HEK293 (cell line): ENCODE data around the gene SOX18.

Experiments
- CTCF ChIA-PET: fragments of 350-600 bp; formaldehyde crosslinking; extraction: SDS; loops from one replicate; lab custom pipeline; 2021; ENCODE audit warnings: antibody characterized with exemption; lab: Yijun Ruan, JAX
- POLR2A ChIA-PET: fragments of 300-600 bp; formaldehyde crosslinking; extraction: SDS; loops from one replicate; lab custom pipeline; 2020; ENCODE audit warnings: antibody characterized with exemption, inconsistent platforms; lab: Yijun Ruan, JAX
- H3K27ac ChIP-seq: fragments of 200-500 bp; sonication (Bioruptor generic); 2 replicates; pipeline ENCODE4 v1.5.1; 2014; ENCODE audit warnings: low read depth, low read length, control low read depth, inconsistent platforms; ENCODE audit errors: extremely low read depth
- H3K36me3 ChIP-seq, 2 experiments: fragments of 200-500 bp in 1 of 2; sonication (Bioruptor generic) in 1 of 2; 1 replicate in 1 of 2; 2 replicates in 1 of 2; pipeline ENCODE4 v1.5.1; 2014 to 2017; ENCODE audit warnings: inconsistent platforms in 2 of 2, low read length in 2 of 2; ENCODE audit not compliant: control insufficient read depth in 2 of 2, insufficient read depth in 1 of 2
- H3K4me1 ChIP-seq: fragments of 200-500 bp; sonication (Bioruptor generic); 2 replicates; pipeline ENCODE4 v1.5.1; 2014; ENCODE audit warnings: mild to moderate bottlenecking, low read length, inconsistent platforms; ENCODE audit not compliant: control insufficient read depth, insufficient read depth
- H3K4me3 ChIP-seq: 2 replicates; pipeline ENCODE4 v1.5.1; 2011; ENCODE audit warnings: low read depth, mild to moderate bottlenecking, control low read depth, low read length, moderate library complexity
- H3K9me3 ChIP-seq: fragments of 200-500 bp; sonication (Bioruptor generic); 2 replicates; pipeline ENCODE4 v1.5.1; 2014; ENCODE audit warnings: low read depth, low read length, inconsistent platforms; ENCODE audit not compliant: control insufficient read depth, insufficient read depth
- GLIS2 ChIP-seq: fragments of 450-650 bp; formaldehyde crosslinking; IDR thresholded peaks from 2 replicates; pipeline ENCODE4 v1.5.1; 2016; ENCODE audit warnings: missing biosample characterization, missing genetic modification characterization
- MZF1 ChIP-seq: fragments of 450-650 bp; formaldehyde crosslinking; IDR thresholded peaks from 2 replicates; pipeline ENCODE4 v1.5.1; 2017; ENCODE audit warnings: missing biosample characterization, missing genetic modification characterization, borderline replicate concordance
- SALL2 ChIP-seq: fragments of 450-650 bp; formaldehyde crosslinking; IDR thresholded peaks from 2 replicates; pipeline ENCODE4 v1.5.0; 2017; ENCODE audit warnings: missing biosample characterization, mild to moderate bottlenecking, missing genetic modification characterization, borderline replicate concordance
- SP2 ChIP-seq: fragments of 450-650 bp; formaldehyde crosslinking; IDR thresholded peaks from 2 replicates; pipeline ENCODE4 v1.5.1; 2016; ENCODE audit warnings: missing biosample characterization, missing genetic modification characterization
- YY1 ChIP-seq: fragments of 450-650 bp; formaldehyde crosslinking; IDR thresholded peaks from 2 replicates; pipeline ENCODE4 v1.5.1; 2018; ENCODE audit warnings: missing biosample characterization, missing genetic modification characterization
- ZBTB20 ChIP-seq: fragments of 450-650 bp; formaldehyde crosslinking; IDR thresholded peaks from 2 replicates; pipeline ENCODE4 v1.5.1; 2016; ENCODE audit warnings: missing biosample characterization, missing genetic modification characterization
- ZNF140 ChIP-seq: fragments of 450-650 bp; formaldehyde crosslinking; IDR thresholded peaks from 2 replicates; pipeline ENCODE4 v1.5.1; 2016; ENCODE audit warnings: missing biosample characterization, missing genetic modification characterization
- ZNF223 ChIP-seq: fragments of 450-650 bp; formaldehyde crosslinking; IDR thresholded peaks from 2 replicates; pipeline ENCODE4 v1.5.1; 2016; ENCODE audit warnings: missing biosample characterization, missing genetic modification characterization
- ZNF23 ChIP-seq: fragments of 450-650 bp; formaldehyde crosslinking; IDR thresholded peaks from 2 replicates; pipeline ENCODE4 v1.5.1; 2016; ENCODE audit warnings: missing biosample characterization, missing genetic modification characterization, borderline replicate concordance
- ZNF239 ChIP-seq: fragments of 450-650 bp; formaldehyde crosslinking; IDR thresholded peaks from 2 replicates; pipeline ENCODE4 v1.5.1; 2016; ENCODE audit warnings: missing biosample characterization, missing genetic modification characterization
- ZNF24 ChIP-seq: fragments of 450-650 bp; formaldehyde crosslinking; IDR thresholded peaks from 2 replicates; pipeline ENCODE4 v1.5.1; 2016; ENCODE audit warnings: missing biosample characterization, missing genetic modification characterization
- ZNF266 ChIP-seq: fragments of 450-650 bp; formaldehyde crosslinking; IDR thresholded peaks from 2 replicates; pipeline ENCODE4 v1.5.1; 2016; ENCODE audit warnings: missing biosample characterization, missing genetic modification characterization, low read depth
- ZNF292 ChIP-seq: fragments of 450-650 bp; formaldehyde crosslinking; IDR thresholded peaks from 2 replicates; pipeline ENCODE4 v1.5.1; 2016; ENCODE audit warnings: low read depth, missing biosample characterization, missing genetic modification characterization, borderline replicate concordance
- ZNF335 ChIP-seq: fragments of 450-650 bp; formaldehyde crosslinking; conservative IDR thresholded peaks from 2 replicates; pipeline ENCODE4 v1.5.1; 2016; ENCODE audit warnings: missing biosample characterization, missing genetic modification characterization
- ZNF341 ChIP-seq: fragments of 450-650 bp; formaldehyde crosslinking; IDR thresholded peaks from 2 replicates; pipeline ENCODE4; 2016; ENCODE audit warnings: low read depth, missing biosample characterization, missing genetic modification characterization
- ZNF37A ChIP-seq: fragments of 450-650 bp; IDR thresholded peaks from 2 replicates; pipeline ENCODE4 v1.5.1; 2018; ENCODE audit warnings: missing biosample characterization, missing genetic modification characterization
- ZNF394 ChIP-seq: fragments of 450-650 bp; formaldehyde crosslinking; IDR thresholded peaks from 2 replicates; pipeline ENCODE4 v1.5.1; 2016; ENCODE audit warnings: missing biosample characterization, missing genetic modification characterization, mild to moderate bottlenecking, moderate library complexity, borderline replicate concordance
- ZNF473 ChIP-seq: fragments of 450-650 bp; formaldehyde crosslinking; IDR thresholded peaks from 2 replicates; pipeline ENCODE4 v1.5.1; 2017; ENCODE audit warnings: missing biosample characterization, missing genetic modification characterization
- ZNF510 ChIP-seq: fragments of 450-650 bp; formaldehyde crosslinking; IDR thresholded peaks from 2 replicates; pipeline ENCODE4 v1.5.1; 2018; ENCODE audit warnings: mild to moderate bottlenecking, missing genetic modification characterization, missing biosample characterization; ENCODE audit not compliant: insufficient replicate concordance
- ZNF514 ChIP-seq: fragments of 450-650 bp; formaldehyde crosslinking; IDR thresholded peaks from 2 replicates; pipeline ENCODE4 v1.5.1; 2016; ENCODE audit warnings: missing biosample characterization, missing genetic modification characterization
- ZNF544 ChIP-seq: fragments of 450-650 bp; formaldehyde crosslinking; IDR thresholded peaks from 2 replicates; pipeline ENCODE4 v1.5.0; 2017; ENCODE audit warnings: missing biosample characterization, missing genetic modification characterization
- ZNF658 ChIP-seq: fragments of 450-650 bp; formaldehyde crosslinking; IDR thresholded peaks from 2 replicates; pipeline ENCODE4; 2016; ENCODE audit warnings: missing biosample characterization, missing genetic modification characterization
- ZNF707 ChIP-seq: fragments of 450-650 bp; formaldehyde crosslinking; IDR thresholded peaks from 2 replicates; pipeline ENCODE4 v1.5.1; 2016; ENCODE audit warnings: missing biosample characterization, missing genetic modification characterization
- ZNF76 ChIP-seq: fragments of 450-650 bp; formaldehyde crosslinking; IDR thresholded peaks from 2 replicates; pipeline ENCODE4; 2016; ENCODE audit warnings: low read depth, missing biosample characterization, missing genetic modification characterization, borderline replicate concordance
- ZNF777 ChIP-seq: fragments of 450-650 bp; formaldehyde crosslinking; IDR thresholded peaks from 2 replicates; pipeline ENCODE4 v1.5.1; 2017; ENCODE audit warnings: missing biosample characterization, missing genetic modification characterization, borderline replicate concordance
- ZXDB ChIP-seq: fragments of 450-650 bp; formaldehyde crosslinking; IDR thresholded peaks from 2 replicates; pipeline ENCODE4 v1.5.1; 2016; ENCODE audit warnings: missing biosample characterization, missing genetic modification characterization
- TF ChIP-seq, protein P1 (sequence below): fragments of 450-650 bp; formaldehyde crosslinking; IDR thresholded peaks from 2 replicates; pipeline ENCODE4 v1.5.1; 2016; ENCODE audit warnings: missing biosample characterization, missing genetic modification characterization
- TF ChIP-seq, protein P2 (sequence below): fragments of 450-650 bp; formaldehyde crosslinking; IDR thresholded peaks from 2 replicates; pipeline ENCODE4 v1.5.1; 2017; ENCODE audit warnings: missing biosample characterization, missing genetic modification characterization
- TF ChIP-seq, protein P3 (sequence below): fragments of 450-650 bp; formaldehyde crosslinking; IDR thresholded peaks from 2 replicates; pipeline ENCODE4 v1.5.1; 2016; ENCODE audit warnings: missing biosample characterization, missing genetic modification characterization
- TF ChIP-seq, protein P4 (sequence below): fragments of 450-650 bp; formaldehyde crosslinking; IDR thresholded peaks from 2 replicates; pipeline ENCODE4 v1.5.1; 2016; ENCODE audit warnings: missing biosample characterization, missing genetic modification characterization

SOX18 gene

DNA sequence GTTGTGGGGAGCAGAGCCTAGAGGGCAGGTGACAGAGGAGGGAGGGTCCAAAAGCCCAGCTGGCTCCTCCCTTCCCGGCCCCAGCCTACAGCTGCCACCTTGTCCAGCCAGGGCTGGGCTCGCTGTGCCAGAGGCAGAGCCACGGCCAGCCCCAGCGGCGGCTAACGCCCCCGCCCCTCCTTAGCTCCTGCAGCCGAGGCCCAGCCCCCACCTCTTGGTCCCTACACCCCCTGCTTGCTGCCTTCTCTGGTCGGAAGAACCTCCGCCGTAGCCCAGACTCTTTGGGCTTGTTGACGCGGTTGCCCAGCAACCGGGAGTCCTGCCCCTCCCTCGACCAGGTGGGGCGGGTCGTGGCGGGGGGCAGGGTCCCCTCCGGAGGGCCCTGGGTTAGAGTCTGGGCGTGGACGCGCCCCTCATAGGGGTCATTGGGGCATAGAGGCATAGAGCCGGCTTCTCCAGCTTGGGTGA lies 35.3 kb upstream of the SOX18 start:
- TF ChIP-seq YY1: no peak
- TF ChIP-seq ZNF658 (tag by site-specific recombination): no peak
- TF ChIP-seq ZNF473 (tag by site-specific recombination): no peak
- no peak for TF ChIP-seq ZNF37A
- no peak for TF ChIP-seq SALL2 (tag by site-specific recombination)
- TF ChIP-seq, protein P1, sequence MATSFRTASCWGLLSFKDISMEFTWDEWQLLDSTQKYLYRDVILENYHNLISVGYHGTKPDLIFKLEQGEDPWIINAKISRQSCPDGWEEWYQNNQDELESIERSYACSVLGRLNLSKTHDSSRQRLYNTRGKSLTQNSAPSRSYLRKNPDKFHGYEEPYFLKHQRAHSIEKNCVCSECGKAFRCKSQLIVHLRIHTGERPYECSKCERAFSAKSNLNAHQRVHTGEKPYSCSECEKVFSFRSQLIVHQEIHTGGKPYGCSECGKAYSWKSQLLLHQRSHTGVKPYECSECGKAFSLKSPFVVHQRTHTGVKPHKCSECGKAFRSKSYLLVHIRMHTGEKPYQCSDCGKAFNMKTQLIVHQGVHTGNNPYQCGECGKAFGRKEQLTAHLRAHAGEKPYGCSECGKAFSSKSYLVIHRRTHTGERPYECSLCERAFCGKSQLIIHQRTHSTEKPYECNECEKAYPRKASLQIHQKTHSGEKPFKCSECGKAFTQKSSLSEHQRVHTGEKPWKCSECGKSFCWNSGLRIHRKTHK (tag by site-specific recombination): no peak
- TF ChIP-seq ZNF544 (tag by site-specific recombination): no peak
- no peak for TF ChIP-seq ZNF707 (tag by site-specific recombination)
- no peak for TF ChIP-seq ZNF335 (tag by site-specific recombination)
- TF ChIP-seq, protein P2, sequence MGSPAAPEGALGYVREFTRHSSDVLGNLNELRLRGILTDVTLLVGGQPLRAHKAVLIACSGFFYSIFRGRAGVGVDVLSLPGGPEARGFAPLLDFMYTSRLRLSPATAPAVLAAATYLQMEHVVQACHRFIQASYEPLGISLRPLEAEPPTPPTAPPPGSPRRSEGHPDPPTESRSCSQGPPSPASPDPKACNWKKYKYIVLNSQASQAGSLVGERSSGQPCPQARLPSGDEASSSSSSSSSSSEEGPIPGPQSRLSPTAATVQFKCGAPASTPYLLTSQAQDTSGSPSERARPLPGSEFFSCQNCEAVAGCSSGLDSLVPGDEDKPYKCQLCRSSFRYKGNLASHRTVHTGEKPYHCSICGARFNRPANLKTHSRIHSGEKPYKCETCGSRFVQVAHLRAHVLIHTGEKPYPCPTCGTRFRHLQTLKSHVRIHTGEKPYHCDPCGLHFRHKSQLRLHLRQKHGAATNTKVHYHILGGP (tag by site-specific recombination): no peak
- no peaks in the 10 kb centered on the region for H3K9me3 ChIP-seq
- CTCF ChIA-PET: interaction anchor here (0.6 to 4.8 kb wide), 4 partner anchors 18 to 140 kb away, joined by 3 to 35 read pairs (median 4); no protein-coding TSS in a partner anchor
- no peak overlapping the region for H3K27ac ChIP-seq
- no peaks in the 10 kb centered on the region; the same call in 1 of the 2 replicates for H3K4me1 ChIP-seq
- H3K36me3 ChIP-seq: no peaks in the 10 kb centered on the region
- POLR2A ChIA-PET: no interaction called here
- H3K4me3 ChIP-seq: no peak overlapping the region

DNA sequence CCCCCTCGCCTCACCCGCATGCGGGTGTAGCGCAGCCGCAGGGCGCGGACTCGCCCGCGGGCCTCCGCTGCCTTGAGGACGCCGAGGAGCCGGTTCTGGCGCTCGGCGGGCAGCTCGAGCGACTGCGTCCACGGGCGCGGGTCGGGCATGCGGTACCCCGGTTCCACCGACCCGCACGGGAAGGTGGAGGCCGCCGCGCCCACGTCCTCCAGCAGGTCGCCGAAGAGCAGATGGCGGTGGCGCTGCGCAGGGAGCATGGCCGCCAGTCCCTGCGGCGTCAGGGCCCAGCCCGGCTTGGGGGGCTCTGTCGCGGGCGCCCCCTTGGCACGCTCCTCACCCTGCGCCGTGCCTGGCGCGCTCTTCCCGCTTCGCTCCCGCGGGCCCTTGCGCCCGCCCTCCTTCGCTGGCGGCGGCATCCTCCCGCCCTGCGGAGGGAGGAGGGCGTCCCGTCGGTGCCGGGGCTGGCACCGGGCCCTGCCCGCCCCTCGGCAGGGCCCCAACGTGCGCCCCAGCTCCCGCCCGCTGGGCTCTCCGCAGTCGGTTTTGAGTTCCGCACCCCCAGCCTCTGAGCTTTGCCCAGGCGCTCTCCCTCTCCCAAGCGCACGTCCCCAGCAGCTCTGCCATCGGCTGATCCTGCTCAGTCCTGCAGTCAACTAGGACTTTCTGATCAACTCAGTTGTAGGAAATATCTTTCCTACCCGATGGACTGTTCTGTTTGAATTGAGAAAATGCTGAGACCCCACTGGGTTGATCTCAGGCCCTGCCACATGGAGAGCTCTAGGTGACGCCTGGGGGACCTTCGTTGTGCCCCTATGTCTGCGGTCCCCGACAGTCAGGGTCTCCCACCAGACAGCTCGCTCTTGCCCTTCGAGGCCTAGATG lies 34.6 kb upstream of the SOX18 start, which contains the start of gene LKAAEAR1:
TSS of gene LKAAEAR1 (minus strand) at position 595 of the 881 bp plus-strand sequence. CDS start at position 416, 179 bp downstream.
- H3K27ac ChIP-seq: no peak within 1 kb of the TSS; the same call in 1 of the 2 replicates
- ChIA-PET CTCF (interaction anchor here (0.5 to 4.8 kb wide), 11 partner anchors 17 to 544 kb away, joined by 3 to 35 read pairs (median 4); no protein-coding TSS in a partner anchor), POLR2A (interaction anchor here (1.1 to 2.9 kb wide), 3 partner anchors 19 to 46 kb away, joined by 3 to 13 read pairs (median 4); partner anchors contain the start of gene TCEA2)
- H3K9me3 ChIP-seq: no peaks in the 10 kb centered on the region
- no peaks in the 10 kb centered on the region for H3K36me3 ChIP-seq
- peak within 1 kb of the TSS; percentile 35 for H3K4me3 ChIP-seq
- peaks cover under 1% of the 10 kb centered on the region for H3K4me1 ChIP-seq
- no peak for TF ChIP-seq ZNF341 (tag by site-specific recombination)
- TF ChIP-seq ZNF510 (tag by site-specific recombination): no peak
- TF ChIP-seq ZNF335 (tag by site-specific recombination): peak; percentile 77
- TF ChIP-seq SP2: peak; percentile 31; the same call in 1 of the 2 replicates
- no peak for TF ChIP-seq ZNF239 (tag by site-specific recombination)
- no peak for TF ChIP-seq ZNF514 (tag by site-specific recombination)
- no peak for TF ChIP-seq GLIS2 (tag by site-specific recombination)
- TF ChIP-seq ZNF223 (tag by site-specific recombination): no peak
- peak; percentile 11; the same call in 1 of the 2 replicates for TF ChIP-seq ZNF76 (tag by site-specific recombination)
- TF ChIP-seq ZXDB (tag by site-specific recombination): no peak
- no peak for TF ChIP-seq ZNF658 (tag by site-specific recombination)
- no peak for TF ChIP-seq MZF1
- TF ChIP-seq ZNF292 (tag by site-specific recombination): no peak
- no peak for TF ChIP-seq ZNF140
- no peak for TF ChIP-seq ZNF394 (tag by site-specific recombination)
- TF ChIP-seq ZNF777 (tag by site-specific recombination): no peak
- TF ChIP-seq, protein P3, sequence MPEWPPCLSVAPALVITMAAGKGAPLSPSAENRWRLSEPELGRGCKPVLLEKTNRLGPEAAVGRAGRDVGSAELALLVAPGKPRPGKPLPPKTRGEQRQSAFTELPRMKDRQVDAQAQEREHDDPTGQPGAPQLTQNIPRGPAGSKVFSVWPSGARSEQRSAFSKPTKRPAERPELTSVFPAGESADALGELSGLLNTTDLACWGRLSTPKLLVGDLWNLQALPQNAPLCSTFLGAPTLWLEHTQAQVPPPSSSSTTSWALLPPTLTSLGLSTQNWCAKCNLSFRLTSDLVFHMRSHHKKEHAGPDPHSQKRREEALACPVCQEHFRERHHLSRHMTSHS: no peak
- TF ChIP-seq, protein P4, sequence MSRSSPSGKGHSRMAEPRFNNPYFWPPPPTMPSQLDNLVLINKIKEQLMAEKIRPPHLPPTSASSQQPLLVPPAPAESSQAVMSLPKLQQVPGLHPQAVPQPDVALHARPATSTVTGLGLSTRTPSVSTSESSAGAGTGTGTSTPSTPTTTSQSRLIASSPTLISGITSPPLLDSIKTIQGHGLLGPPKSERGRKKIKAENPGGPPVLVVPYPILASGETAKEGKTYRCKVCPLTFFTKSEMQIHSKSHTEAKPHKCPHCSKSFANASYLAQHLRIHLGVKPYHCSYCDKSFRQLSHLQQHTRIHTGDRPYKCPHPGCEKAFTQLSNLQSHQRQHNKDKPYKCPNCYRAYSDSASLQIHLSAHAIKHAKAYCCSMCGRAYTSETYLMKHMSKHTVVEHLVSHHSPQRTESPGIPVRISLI (tag by site-specific recombination): no peak
- no peak for TF ChIP-seq ZNF23 (tag by site-specific recombination)
- no peak for TF ChIP-seq ZNF24
- TF ChIP-seq ZBTB20 (tag by site-specific recombination): peak; percentile 74; the same call in 1 of the 2 replicates
- TF ChIP-seq ZNF707 (tag by site-specific recombination): no peak
- TF ChIP-seq ZNF266 (tag by site-specific recombination): no peak
